HEK293T (cell line): ENCODE measurements around the gene MBD3L5.
A peak's percentile ranks its signal among the peaks of the same experiment; 100 is the strongest.
"Not testable (repeated sequence)": the region's sequence is repeated elsewhere in the genome, so short reads cannot be mapped to it uniquely, and the experiment has no call there.

Source experiments
- CTCF ChIA-PET: fragments of 350-600 bp; formaldehyde crosslinking; extraction: SDS; loops from one replicate; lab custom pipeline; 2021; ENCODE audit warnings: antibody characterized with exemption, inconsistent platforms; lab: Yijun Ruan, JAX
- POLR2A ChIA-PET: fragments of 350-600 bp; formaldehyde crosslinking; extraction: SDS; loops from one replicate; lab custom pipeline; 2020; ENCODE audit warnings: antibody characterized with exemption, inconsistent platforms; lab: Yijun Ruan, JAX
- DNase-seq: peaks from one replicate; pipeline ENCODE4 v3.0.0; 2012; ENCODE audit warnings: mixed read lengths; ENCODE audit errors: extremely low spot score
- ARNT ChIP-seq: fragments of 450-650 bp; IDR thresholded peaks from 2 replicates; pipeline ENCODE4 v1.6.1; 2017; ENCODE audit warnings: mild to moderate bottlenecking
- BHLHE40 ChIP-seq: fragments of 450-650 bp; IDR thresholded peaks from 2 replicates; pipeline ENCODE4 v1.6.1; 2016; ENCODE audit warnings: mild to moderate bottlenecking, moderate library complexity, borderline replicate concordance
- CTBP1 ChIP-seq: fragments of 450-650 bp; IDR thresholded peaks from 2 replicates; pipeline ENCODE4 v1.6.1; 2016; ENCODE audit warnings: borderline replicate concordance
- ELF4 ChIP-seq: fragments of 450-650 bp; IDR thresholded peaks from 2 replicates; pipeline ENCODE4 v1.6.1; 2017; ENCODE audit warnings: antibody characterized with exemption
- FOXA1 ChIP-seq: fragments of 450-650 bp; IDR thresholded peaks from 2 replicates; pipeline ENCODE4 v1.6.1; 2016; ENCODE audit warnings: mild to moderate bottlenecking
- FOXK2 ChIP-seq: fragments of 450-650 bp; IDR thresholded peaks from 2 replicates; pipeline ENCODE4 v1.6.1; 2016; ENCODE audit warnings: mild to moderate bottlenecking
- FOXM1 ChIP-seq: fragments of 450-650 bp; IDR thresholded peaks from 2 replicates; pipeline ENCODE4 v1.6.1; 2017; ENCODE audit warnings: mild to moderate bottlenecking, borderline replicate concordance
- HDGF ChIP-seq: fragments of 450-650 bp; IDR thresholded peaks from 2 replicates; pipeline ENCODE4 v1.6.1; 2017; ENCODE audit warnings: antibody characterized with exemption, borderline replicate concordance
- L3MBTL2 ChIP-seq: fragments of 450-650 bp; conservative IDR thresholded peaks from 2 replicates; pipeline ENCODE4 v1.6.1; 2016; ENCODE audit warnings: mild to moderate bottlenecking
- LEF1 ChIP-seq: fragments of 450-650 bp; IDR thresholded peaks from 2 replicates; pipeline ENCODE4 v1.6.1; 2017; ENCODE audit warnings: mild to moderate bottlenecking, borderline replicate concordance
- NFRKB ChIP-seq: fragments of 450-650 bp; IDR thresholded peaks from 2 replicates; pipeline ENCODE4 v1.6.1; 2016; ENCODE audit warnings: mild to moderate bottlenecking, moderate library complexity
- SP1 ChIP-seq: fragments of 450-650 bp; IDR thresholded peaks from 2 replicates; pipeline ENCODE4 v1.6.1; 2017
- SUZ12 ChIP-seq: fragments of 450-650 bp; IDR thresholded peaks from 2 replicates; pipeline ENCODE4 v1.6.1; 2016; ENCODE audit warnings: mild to moderate bottlenecking
- TARDBP ChIP-seq: fragments of 450-650 bp; IDR thresholded peaks from 2 replicates; pipeline ENCODE4 v1.6.1; 2016
- ZNF384 ChIP-seq: fragments of 450-650 bp; IDR thresholded peaks from 2 replicates; pipeline ENCODE4 v1.6.1; 2016
- TF ChIP-seq, protein P1 (sequence below): fragments of 450-650 bp; IDR thresholded peaks from 2 replicates; pipeline ENCODE4 v1.6.1; 2016

The MBD3L5 gene

DNA sequence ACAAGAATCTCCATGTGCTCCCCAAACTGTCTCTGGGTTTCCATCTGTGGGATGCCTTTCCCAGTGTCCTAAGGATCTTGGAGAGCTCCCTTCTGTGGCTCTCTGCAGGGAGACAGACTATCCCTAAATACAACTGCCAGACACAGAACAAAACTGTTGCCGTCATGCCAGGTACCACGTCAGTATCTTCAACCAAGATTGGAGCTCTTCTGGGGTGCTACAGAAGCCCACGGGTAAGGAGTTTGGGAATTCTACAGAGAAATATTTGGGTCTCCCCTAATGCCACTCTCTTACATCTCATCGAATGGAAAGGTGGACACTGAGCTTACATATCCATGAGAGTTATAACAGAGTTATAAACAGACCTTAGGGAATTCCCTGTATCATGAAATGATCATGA, 33.0 kb downstream of the MBD3L5 start:
- no peak for TF ChIP-seq TARDBP
- no peak for TF ChIP-seq CTBP1
- no peak for TF ChIP-seq NFRKB
- TF ChIP-seq L3MBTL2, result no peak
- no peak for TF ChIP-seq ZNF384
- TF ChIP-seq SP1, result no peak
- no peak for TF ChIP-seq FOXA1
- TF ChIP-seq ARNT, result no peak
- no peak for TF ChIP-seq FOXK2
- no peak for TF ChIP-seq LEF1
- TF ChIP-seq, protein P1, sequence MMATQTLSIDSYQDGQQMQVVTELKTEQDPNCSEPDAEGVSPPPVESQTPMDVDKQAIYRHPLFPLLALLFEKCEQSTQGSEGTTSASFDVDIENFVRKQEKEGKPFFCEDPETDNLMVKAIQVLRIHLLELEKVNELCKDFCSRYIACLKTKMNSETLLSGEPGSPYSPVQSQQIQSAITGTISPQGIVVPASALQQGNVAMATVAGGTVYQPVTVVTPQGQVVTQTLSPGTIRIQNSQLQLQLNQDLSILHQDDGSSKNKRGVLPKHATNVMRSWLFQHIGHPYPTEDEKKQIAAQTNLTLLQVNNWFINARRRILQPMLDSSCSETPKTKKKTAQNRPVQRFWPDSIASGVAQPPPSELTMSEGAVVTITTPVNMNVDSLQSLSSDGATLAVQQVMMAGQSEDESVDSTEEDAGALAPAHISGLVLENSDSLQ, result no peak
- no peak for TF ChIP-seq HDGF
- no peak for TF ChIP-seq ELF4
- TF ChIP-seq FOXM1, result no peak
- POLR2A ChIA-PET, result interaction anchor here (1.0 kb wide), 1 partner anchor 36 kb away, joined by 4 read pairs; no protein-coding TSS in a partner anchor
- DNase-seq, result no peak
- CTCF ChIA-PET, result no interaction called here

DNA sequence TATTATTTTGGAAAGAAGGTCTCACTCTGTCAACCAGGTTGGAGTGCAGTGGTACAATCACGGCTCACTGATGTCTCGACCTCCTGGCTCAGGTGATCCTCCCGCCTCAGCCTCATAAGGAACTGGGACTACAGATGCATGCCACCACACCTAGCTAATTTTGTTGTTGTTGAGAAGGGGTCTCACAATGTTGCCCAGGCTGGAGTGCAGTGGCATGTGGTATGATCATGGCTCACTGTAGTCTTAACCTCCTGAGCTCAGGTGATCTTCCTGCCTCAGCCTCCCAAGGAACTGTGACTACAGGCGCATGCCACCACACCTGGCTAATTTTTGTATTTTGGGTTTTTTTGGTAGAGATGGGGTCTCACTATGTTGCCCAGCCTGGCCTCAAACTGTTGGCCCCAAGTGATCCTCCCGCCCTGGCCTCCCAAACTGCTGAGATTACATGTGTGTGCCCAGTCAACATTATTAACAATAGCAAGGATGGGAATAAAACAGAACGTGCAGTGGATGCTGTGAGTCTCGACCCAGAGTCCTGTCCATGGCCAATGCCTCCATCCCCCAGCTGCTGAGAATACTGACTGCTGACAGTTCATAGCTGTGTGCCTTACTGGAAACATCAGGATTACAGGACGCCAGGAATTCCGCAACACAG, 33.5 kb downstream of the MBD3L5 start:
- CTCF ChIA-PET, result no interaction called here
- DNase-seq, result no peak
- TF ChIP-seq ELF4 (no peak), SP1 (no peak), TARDBP (no peak), L3MBTL2 (no peak), CTBP1 (no peak), ARNT (no peak), HDGF (no peak), FOXM1 (no peak)
- POLR2A ChIA-PET, result interaction anchor here (1.0 kb wide), 1 partner anchor 36 kb away, joined by 4 read pairs; no protein-coding TSS in a partner anchor

DNA sequence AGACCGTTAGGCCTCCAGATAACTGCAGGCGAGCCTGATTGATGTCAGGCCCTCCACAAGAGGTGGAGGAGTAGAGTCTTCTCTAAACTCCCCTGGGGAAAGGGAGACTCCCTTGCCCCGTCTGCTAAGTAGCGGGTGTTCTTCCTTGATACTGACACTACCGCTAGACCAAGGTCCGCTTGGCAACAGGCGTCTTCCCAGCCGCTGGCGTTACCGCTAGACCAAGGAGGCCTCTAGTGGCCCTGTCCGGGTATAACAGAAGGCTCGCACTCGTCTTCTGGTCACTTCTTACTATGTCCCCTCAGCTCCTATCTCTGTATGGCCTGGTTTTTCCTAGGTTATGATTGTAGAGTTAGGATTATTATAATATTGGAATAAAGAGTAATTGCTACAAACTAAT, 36.7 kb downstream of the MBD3L5 start:
- DNase-seq, CTCF ChIA-PET, POLR2A ChIA-PET: not testable (repeated sequence)

DNA sequence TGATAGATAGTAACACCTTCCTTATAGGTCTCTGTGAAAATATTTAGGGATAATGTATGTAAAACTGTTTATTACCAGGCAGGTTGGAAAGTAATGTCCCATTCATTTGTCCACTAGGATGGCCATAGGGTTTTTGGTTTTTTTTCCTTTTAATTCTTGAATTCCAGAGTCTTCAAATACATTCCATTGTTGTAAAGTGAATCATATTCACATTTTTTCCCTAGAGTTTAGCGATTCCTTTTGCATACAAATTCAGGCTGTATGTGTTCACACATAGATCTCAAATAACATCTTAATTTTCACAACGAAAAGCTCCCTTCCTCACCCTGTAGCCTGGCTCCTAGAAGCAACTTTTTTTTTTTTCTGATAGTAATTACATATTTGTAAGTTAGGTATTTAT, 37.3 kb downstream of the MBD3L5 start:
- DNase-seq, result no peak
- no peak for TF ChIP-seq ZNF384
- no peak for TF ChIP-seq FOXK2
- TF ChIP-seq ELF4, result no peak
- TF ChIP-seq ARNT, result no peak
- no peak for TF ChIP-seq HDGF
- TF ChIP-seq LEF1, result no peak
- no peak for TF ChIP-seq CTBP1
- POLR2A ChIA-PET, result interaction anchor here (3.4 kb wide), 1 partner anchor 32 kb away, joined by 31 read pairs; no protein-coding TSS in a partner anchor
- CTCF ChIA-PET, result no interaction called here

DNA sequence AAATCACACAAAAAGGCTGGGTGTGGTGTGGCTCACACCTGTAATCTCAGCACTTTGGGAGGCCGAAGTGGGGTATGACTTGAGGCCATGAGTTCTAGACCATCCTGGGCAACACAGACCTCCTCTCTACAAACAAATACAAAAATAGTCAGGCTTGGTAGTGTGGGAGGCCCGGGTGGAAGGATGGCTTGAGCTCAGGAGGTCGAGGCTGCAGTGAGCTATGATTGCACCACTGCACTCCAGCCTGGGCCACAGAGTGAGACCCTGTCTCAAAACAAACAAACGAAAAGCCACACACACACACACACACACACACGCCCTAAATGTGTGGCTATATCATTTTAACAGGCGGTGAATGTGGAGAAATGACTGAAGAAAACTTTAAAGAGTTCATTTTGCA, 38.2 kb downstream of the MBD3L5 start:
- DNase-seq, result no peak
- TF ChIP-seq TARDBP, result no peak
- no peak for TF ChIP-seq NFRKB
- no peak for TF ChIP-seq ARNT
- no peak for TF ChIP-seq ZNF384
- TF ChIP-seq ELF4, result no peak
- TF ChIP-seq LEF1, result no peak
- no peak for TF ChIP-seq SUZ12
- no peak for TF ChIP-seq CTBP1
- TF ChIP-seq SP1, result no peak
- TF ChIP-seq FOXM1, result no peak
- TF ChIP-seq, protein P1, result no peak
- TF ChIP-seq BHLHE40, result no peak
- no peak for TF ChIP-seq FOXA1
- TF ChIP-seq HDGF, result no peak
- no peak for TF ChIP-seq FOXK2
- POLR2A ChIA-PET, result interaction anchor here (0.7 to 3.4 kb wide), 9 partner anchors 13 to 869 kb away, joined by 3 to 31 read pairs (median 3); partner anchors contain the start of genes MBD3L5 and MCOLN1
- CTCF ChIA-PET, result no interaction called here

DNA sequence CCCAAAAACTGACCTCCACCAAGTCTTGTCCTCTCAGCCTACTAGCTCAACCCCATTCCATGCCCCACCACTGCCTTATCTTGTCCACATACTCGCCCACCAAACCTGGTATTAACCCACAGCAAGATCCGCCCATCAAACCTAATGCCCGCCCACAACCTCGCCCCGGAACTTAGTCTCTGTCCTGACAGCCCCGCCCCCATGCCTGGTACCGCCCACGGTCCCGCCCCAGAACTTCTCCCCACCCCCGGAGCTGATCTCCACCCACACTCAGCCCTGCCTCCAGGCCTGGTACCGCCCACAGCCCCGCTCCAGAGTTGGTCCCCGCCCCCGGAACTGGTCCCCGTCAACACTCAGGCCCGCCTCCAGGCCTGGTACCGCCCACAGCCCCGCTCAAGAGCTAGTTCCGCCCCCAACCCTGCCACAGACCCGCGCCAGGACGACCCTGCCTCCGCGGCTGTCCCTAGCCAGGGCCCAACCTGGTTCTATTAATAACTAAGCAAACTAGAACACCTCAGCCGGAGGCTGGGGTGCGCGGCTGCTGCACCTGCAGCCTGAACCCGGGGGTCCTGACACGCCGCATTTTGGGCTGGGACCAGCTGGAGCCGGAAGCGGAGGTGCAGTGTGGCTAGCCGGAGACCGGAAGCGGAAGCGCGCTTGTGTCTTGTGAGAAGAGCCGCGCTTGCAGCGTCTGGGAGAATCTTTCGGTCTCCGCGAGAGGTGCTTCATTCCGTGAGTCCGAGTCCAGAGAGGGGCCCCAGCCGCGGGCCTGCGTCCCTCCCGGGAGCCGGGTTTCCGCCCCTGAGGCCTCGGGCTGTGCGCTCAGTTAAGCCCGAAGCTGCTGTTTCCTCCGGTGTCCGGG, 38.9 kb downstream of the MBD3L5 start, which contains the start of gene ZNF557:
ZNF557 (plus strand) TSS at position 662 of the 862 bp plus-strand sequence. CDS start 5,372 bp downstream, outside the sequence.
- ChIA-PET POLR2A (interaction anchor here (0.7 to 3.4 kb wide), 11 partner anchors 12 to 870 kb away, joined by 3 to 31 read pairs (median 4); partner anchors contain the start of genes MBD3L5 and MCOLN1), CTCF (no interaction called here)
- TF ChIP-seq ELF4 (peak; percentile 79), ARNT (no peak), SUZ12 (no peak), NFRKB (no peak), BHLHE40 (no peak)
- TF ChIP-seq, protein P1, result peak; percentile 87
- peak; percentile 93 for DNase-seq
